GM12878 (cell line): ENCODE data around the gene AGRN. TPM values are rescaled to one million over a fixed set of nuclear protein-coding genes. Genes with fewer than 3 reads are reported as not detected.

Experiments used
- ATF7 ChIP-seq: fragments of 450-650 bp; IDR thresholded peaks from 2 replicates; pipeline ENCODE4 v1.6.1; 2016; ENCODE audit warnings: low read depth, mild to moderate bottlenecking
- BCL3 ChIP-seq: IDR thresholded peaks from 2 replicates; pipeline ENCODE4 v1.6.1; 2011; ENCODE audit warnings: borderline replicate concordance, low read depth, mild to moderate bottlenecking, moderate library complexity, low read length; ENCODE audit not compliant: insufficient read depth, poor library complexity, severe bottlenecking
- IRF5 ChIP-seq: fragments of 450-650 bp; IDR thresholded peaks from 2 replicates; pipeline ENCODE4 v1.6.1; 2017; ENCODE audit warnings: borderline replicate concordance
- JUNB ChIP-seq: IDR thresholded peaks from 2 replicates; pipeline ENCODE4 v1.6.1; 2016; ENCODE audit warnings: antibody characterized with exemption, mild to moderate bottlenecking
- JUND ChIP-seq: IDR thresholded peaks from 2 replicates; pipeline ENCODE4 v1.6.1; 2012; ENCODE audit warnings: low read depth, mild to moderate bottlenecking, low read length, improper control_type of control experiment, moderate library complexity
- MAX ChIP-seq: IDR thresholded peaks from 2 replicates; pipeline ENCODE4 v1.6.1; 2012; ENCODE audit warnings: low read depth, low read length, improper control_type of control experiment
- PBX3 ChIP-seq: IDR thresholded peaks from 2 replicates; pipeline ENCODE4 v1.6.1; 2011; ENCODE audit warnings: mild to moderate bottlenecking, low read depth, low read length, moderate library complexity; ENCODE audit not compliant: insufficient replicate concordance
- SKIL ChIP-seq: fragments of 450-650 bp; IDR thresholded peaks from 2 replicates; pipeline ENCODE4 v1.6.1; 2017; ENCODE audit warnings: mild to moderate bottlenecking, low read depth, inconsistent platforms; ENCODE audit not compliant: poor library complexity, severe bottlenecking
- SMAD5 ChIP-seq: IDR thresholded peaks from 2 replicates; pipeline ENCODE4 v1.6.1; 2016; ENCODE audit warnings: antibody characterized with exemption, low read depth
- SREBF1 ChIP-seq: IDR thresholded peaks from 2 replicates; pipeline ENCODE4 v1.6.1; 2012; ENCODE audit warnings: mild to moderate bottlenecking, low read length
- ZNF217 ChIP-seq: fragments of 450-650 bp; IDR thresholded peaks from 2 replicates; pipeline ENCODE4 v1.6.1; 2017; ENCODE audit warnings: antibody characterized with exemption, mild to moderate bottlenecking
- polyA plus RNA-seq, 11 experiments: library from polyadenylated mRNA; depleted of rRNA in 4 of 11; unstranded in 6 of 11; stranded (reverse) in 5 of 11; fragments of >200 nt; fragmentation: Nextera tagmentation in 4 of 11; fragmentation: Illumina TruSeq in 1 of 11; extraction: Ambion mirVana in 4 of 11; extraction: Trizol in 1 of 11; gene quantifications; 1 replicate in 1 of 11; 2 replicates in 10 of 11; pipeline versions ENCODE4 v1.2.1 to v1.2.3, GENCODE V29; 2011 to 2016; ENCODE audit warnings: inconsistent platforms in 2 of 11, missing spikeins in 2 of 11, low read depth in 1 of 11
- total RNA-seq, 4 experiments: library from RNA; depleted of rRNA in 3 of 4; stranded (reverse); fragments of >200 nt in 3 of 4; fragmentation: Illumina TruSeq in 1 of 4; extraction: Trizol in 1 of 4; gene quantifications; 2 replicates each; pipeline versions ENCODE4 v1.2.1 to v1.2.3, GENCODE V29; 2013 to 2021

The AGRN gene
- total and polyA plus RNA-seq, 10 of the 15 experiments (the other 5 are each of a cell fraction or from before 2014, with no cell fraction given) = 0.02 to 41.8 (median 4.1) TPM

- TF ChIP-seq IRF5 (no peak), MAX (no peak), JUNB (peak; percentile 71), ZNF217 (peak; percentile 84; the same call in 1 of the 2 replicates), BCL3 (no peak), JUND (no peak), SKIL (peak; percentile 56), ATF7 (peak; percentile 53), SMAD5 (no peak), SREBF1 (no peak), PBX3 (no peak)
Observed at GRCh38 chr1:992362-992761, 27.6 kb upstream of the AGRN start (continued).
